ENCODE data around the gene LINC01488. TPM values are rescaled to one million over a fixed set of nuclear protein-coding genes. Genes with fewer than 3 reads are reported as not detected.

The LINC01488 gene
- total RNA-seq, 1 experiment from 2014 or later = not detected

DNA sequence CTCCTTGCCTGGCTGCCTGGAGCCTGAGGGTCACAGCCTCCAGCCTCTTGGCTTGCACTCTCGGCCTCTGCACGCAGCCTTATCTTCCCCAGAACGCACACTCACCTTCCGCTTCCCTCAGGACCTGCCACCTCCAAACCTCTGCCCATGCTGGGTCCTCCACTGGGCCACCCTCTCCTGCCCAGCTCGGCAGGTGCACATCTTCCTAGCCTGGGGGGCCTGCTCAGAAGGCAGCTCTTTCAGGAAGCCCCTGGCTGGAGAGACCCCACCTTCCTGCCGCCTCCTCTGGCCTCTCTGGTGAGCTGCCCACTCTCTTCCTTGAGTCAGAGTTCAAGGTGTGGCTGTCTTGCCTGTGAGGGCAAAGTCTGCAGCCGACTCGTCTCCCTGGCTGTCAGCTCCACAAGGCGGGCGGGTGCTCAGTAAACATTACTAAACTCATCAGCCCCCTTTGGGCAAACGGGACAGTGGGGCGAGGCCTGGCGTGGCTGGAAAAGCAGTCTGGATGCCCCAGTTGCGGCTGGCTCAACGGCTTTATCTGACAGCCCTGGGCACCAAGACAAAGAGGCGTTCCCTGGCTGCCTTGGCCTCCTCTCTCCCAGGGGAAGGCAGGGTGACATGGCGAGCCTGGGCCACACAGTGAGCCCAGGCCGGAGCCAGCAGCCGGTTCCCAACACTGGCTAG, 1.7 kb upstream of the LINC01488 start:
- DNase-seq (ENCODE audit: low spot score) = no peak

DNA sequence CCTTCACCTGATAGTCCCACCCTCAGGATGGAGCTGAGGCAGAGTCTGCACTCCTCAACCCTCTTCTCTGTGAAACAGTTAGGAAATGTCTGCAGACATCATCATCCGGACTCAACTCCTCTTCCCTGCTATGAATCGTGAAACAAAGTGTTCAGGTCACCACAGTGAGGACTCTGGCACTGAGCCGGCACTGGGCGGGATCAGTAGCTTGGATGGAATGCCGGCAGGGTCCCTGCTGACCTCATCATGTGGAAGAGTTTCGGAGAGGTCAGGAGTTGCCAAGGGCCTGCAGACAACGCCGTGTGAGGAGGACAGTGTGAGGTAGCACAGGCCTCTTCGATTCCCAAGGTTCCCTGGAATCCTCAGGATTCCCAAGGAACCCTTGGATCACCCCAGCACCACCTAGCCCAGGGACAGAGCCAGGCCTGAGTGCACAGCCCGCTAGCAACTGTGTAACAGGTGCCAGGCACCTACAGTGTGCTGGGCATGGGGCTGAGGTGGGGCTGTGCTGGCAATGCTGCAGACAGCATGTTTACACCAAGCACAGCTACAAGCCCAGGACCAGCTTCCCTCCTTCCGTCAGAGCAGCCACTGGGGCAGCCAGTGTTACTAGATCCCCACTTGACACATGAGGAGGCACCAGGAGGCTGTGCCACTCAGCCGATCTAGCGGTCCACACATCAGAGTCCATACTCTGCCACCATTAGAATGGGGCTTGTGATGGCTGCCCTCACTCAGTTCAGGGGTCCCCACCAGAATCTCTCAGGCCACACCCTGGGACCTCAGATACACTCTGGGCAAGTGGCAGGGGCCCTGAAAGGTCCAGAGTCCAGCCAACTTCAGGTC, 693 bp upstream of the LINC01488 start:
- DNase-seq (ENCODE audit: low spot score) = no peak

DNA sequence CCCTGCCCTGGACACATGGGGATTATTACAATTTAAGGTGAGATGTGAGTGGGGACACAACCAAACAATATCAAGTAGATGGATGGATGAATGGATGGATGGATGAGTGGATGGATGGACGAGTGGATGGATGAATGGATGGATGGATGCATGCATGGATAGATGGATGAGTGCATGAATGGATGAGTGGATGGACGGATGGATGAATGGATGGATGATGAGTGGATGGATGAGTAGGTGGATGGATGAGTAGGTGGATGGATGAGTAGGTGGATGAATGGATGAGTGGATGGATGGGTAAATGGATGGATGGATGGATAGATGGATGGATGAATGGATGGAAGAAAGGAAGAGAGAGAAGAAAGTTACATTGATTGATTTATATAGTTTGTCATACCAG, 859 bp downstream of the LINC01488 start:
- no peak for DNase-seq (ENCODE audit: low spot score)

DNA sequence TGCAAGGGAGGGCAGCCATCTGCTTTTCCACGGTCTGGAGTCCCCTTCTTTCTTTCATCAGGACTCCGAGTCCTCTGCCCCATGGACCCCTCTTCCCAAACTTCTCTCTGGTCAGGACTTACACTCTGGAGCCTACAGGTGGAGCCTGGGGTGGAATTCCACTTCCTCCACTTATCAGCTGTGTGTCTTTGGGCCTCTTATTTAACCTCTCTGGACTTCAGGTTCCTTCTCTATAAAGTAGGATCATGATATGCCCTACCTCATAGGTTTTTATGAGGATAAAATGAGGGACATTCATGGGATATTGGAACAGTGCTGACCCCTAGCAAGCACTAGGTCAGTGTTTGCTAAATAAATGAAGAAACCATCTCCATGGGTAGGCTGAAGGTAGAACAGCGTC, 1.7 kb downstream of the LINC01488 start:
- no peak for DNase-seq (ENCODE audit: low spot score)

DNA sequence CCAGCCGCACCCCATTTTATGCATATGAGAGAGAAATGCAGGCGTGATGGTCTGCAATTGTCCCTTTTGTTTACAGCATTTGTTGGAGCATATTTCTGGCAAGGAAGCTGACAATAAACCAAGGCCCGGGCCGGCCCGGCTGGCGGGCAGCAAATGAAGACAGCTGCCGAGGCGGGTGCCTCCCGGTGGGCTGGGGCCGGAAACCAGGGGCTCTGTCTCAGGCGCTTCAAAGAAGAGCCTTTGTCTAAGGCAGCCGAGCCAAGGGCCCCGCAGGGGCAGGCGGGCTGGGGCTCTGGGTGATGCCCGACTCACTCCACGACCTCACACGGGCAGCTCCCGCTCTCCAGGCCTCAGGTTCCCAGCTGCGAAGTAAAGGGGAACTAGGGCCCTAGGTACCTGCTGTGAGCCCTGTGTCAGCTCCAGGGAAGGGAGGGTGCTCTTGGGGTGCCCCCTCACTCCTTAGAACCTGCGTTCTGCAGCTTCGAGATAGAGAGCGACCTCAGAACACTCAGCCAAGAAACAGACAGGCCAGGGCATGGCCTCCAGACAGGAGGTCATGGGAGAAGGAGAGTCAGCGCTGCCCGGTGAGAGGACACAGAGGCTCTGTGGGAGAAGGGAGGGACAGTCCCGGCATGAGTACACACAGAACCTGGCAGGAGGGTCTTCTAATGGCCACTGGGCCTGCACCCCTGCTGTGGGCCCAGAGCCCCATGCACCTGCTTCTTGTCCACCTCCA, 2.4 kb downstream of the LINC01488 start:
- DNase-seq (ENCODE audit: low spot score) = no peak

DNA sequence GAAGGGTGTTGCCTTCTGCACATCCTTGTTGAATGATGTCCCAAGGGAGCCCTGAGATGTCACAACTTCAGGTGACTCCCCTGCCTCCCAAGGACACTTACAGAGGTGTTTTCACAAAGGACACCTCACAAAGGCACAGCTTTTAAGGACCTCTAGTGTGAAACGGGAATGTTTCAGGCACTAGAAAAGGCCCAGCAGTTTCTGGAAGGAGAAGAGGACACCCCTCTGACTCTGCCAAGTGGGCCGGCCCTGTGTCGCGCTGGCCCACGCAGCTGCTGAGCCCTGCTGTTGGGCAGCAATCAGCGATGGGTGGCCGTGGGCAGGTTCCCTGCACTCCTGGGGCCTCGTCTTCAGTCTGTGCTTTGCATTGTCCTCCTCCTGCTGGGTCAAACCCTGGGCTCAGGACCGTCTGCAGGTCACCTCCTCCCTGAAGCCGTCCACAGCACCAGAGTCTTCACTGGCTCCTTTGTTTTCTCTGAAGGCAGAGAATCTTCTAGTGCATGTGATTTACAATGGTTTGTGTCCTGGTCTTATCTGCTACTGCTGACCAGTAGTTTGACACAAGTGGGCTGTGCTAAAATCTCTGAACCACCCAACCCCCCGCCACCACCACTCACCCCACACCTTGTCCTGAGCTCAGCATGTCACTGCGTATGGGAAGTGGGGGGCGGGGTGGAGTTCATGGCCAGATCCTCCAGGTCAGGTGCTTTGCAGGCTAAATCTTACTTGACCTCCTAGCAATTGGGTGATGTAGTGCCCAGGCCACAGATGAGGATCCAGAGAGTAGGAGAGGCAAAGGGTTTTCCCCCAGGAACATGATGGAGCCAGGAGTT, 3.2 kb downstream of the LINC01488 start:
- no peak for DNase-seq (ENCODE audit: low spot score)

DNA sequence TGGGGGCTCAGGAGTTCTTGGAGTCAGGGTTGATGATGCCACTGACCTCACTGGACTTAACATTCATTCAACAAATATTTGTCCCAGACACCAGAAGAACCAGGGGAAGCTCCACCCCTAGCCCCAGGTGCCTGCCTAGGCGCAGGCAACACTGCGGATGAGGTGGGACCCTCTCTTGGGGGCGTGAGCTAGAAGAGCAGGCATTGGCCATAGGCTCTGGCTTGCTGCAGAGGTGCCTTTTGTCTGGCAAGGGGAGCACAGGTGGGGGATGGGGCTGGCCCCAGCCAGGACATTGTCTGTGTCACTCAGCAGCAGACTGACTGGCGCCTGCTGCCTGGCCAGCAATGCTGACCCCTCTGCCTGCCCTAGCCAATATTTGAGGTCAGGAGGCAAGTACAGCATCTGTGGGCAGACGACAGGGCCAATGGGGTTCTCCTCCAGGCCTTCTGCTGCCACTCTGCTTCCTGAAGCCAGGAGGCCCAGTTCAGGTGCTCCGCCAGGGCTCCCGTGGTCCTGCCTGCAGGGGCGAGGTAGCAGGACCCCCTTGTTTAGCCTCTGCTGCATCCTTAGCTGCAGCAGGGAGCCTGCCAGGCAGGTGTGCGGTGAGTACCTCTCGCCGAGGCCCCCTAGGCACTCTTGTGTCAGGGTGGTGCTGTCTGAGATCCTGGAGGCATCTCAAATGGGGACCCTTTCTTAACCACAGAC, 4.0 kb downstream of the LINC01488 start:
- no peak for DNase-seq (ENCODE audit: low spot score)

DNA sequence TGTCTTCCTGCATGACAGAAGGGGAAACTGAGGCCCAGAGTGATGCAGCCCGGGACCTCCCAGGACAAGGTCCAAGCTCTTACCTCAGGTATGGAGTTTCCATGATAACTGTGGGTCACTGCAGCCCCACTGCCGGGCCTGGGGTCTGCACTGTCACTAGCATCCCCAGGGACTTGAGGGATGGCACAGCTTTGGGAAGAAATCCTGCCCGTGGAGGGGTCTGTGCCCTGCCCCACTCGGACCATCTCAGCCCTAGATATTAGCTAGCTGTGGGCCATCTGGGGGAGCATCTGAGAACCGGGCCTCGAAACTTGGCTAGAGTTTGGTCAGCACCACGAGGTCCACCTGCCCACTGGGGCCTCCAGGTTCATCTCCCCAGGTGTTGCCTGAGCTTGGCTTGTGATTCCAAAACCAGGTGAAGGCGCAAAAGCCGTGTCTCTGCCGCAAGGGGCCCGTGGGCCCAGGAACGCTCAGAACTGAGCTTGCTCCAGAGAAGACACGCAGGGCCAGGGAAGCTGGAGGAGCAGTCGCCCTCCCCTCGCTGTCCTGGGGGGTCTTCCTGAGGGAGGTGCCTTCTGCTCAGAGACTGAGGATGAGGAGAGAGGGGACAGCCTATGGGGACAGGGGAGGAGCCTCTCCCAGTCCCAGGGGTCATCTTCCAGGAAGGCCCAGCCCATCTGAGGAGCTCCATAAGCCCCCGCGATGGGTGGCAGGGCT, 4.8 kb downstream of the LINC01488 start:
- DNase-seq (ENCODE audit: low spot score) = no peak

DNA sequence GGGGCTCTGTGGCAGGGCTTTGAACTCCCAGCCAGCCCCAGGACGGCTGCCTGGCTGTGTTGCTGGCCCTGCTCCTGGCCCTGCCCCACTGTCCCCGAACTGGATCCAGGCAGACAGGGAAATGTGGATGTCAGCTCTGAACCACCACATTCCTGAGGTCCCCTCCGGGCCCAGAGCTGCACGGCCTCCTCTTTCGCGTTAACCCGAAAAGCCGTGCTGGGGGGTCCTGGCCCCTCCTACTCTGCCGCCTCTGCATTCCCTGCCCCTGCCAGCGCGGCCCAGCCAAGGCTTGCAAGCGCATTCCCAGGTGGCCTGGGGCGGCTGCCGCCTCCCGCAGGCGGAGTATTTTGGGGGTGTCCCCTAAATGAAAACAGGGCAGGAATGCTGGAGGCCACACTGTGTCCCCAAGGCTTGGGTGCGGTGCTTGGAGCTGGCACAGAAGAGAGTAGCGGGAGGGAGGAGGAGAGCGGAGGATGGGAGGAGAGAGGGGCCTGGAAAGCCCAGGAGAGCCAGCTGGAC, 5.4 kb downstream of the LINC01488 start:
- no peak for DNase-seq (ENCODE audit: low spot score)

DNA sequence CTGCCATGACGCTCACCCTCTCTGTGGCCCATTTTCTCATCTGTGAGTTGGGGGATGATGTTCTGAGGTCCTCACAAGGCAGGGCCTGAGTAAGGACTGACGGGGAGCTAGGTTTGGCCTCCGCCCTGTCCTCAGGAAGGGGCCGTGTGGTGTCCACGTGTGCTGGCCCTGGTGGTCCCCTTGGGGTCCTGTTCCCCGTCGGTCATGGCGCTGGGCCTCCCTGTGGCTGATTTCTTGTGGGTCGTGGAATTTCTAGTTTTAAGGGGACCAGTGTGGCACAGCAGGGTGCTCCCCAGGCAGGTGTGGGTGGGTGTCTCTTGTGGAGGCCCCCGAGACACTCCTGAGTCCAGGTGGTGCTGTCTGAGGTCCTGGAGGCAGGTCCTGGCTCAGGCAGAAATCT, 5.9 kb downstream of the LINC01488 start:
- DNase-seq (ENCODE audit: low spot score) = no peak

DNA sequence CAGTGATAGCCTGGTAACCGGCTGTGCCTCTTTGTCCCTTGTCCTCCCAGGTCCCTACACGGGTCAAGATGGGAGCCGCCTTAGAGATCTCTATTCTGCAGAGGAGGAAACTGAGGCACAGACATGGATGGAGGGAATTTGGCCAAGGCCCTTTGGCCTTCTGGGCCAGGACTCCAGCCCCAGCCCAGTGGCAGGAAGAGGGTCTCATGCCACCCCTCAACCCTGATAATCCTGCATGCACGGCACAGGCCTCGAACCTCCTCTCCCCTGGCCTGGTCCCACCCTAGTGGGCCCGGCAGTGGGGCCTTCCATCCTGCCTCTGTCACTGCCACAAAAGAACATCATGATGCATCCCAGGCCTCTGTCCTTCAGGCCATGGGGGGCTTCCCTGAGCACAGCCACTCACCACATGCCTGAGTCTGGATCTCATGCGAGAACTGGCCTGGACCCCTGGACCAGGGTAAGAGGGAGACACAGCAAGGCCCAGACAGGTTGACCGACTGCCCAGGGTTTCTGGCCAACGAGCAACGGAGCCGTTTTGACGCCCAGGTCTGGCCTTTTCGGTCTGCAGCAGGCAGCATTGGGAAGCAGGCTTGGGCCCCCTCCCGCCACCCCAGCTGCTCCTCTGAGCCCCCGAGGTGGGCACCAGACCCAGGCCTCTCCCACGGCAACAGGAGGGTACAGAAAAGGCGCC, 6.5 kb downstream of the LINC01488 start:
- DNase-seq (ENCODE audit: low spot score) = no peak

DNA sequence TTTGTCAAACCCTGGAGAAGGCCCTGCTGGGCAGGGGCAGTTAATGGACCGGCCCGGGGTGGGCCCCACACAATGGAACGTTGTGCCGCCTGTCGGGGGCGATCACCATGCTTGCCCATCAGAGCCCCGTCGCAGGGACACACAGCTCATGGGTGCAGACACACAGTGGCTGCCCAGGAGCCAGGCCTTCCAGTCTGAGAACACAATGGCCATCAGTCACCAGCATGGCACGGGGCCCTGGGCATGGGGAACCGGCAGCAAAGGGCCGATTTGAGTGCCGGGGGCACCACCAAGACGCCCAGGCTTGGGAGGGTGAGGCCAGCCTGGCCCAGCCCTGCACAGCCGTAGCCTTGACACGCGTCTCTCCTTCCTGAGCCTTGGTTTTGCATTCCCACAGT, 7.1 kb downstream of the LINC01488 start:
- DNase-seq (ENCODE audit: low spot score) = no peak

DNA sequence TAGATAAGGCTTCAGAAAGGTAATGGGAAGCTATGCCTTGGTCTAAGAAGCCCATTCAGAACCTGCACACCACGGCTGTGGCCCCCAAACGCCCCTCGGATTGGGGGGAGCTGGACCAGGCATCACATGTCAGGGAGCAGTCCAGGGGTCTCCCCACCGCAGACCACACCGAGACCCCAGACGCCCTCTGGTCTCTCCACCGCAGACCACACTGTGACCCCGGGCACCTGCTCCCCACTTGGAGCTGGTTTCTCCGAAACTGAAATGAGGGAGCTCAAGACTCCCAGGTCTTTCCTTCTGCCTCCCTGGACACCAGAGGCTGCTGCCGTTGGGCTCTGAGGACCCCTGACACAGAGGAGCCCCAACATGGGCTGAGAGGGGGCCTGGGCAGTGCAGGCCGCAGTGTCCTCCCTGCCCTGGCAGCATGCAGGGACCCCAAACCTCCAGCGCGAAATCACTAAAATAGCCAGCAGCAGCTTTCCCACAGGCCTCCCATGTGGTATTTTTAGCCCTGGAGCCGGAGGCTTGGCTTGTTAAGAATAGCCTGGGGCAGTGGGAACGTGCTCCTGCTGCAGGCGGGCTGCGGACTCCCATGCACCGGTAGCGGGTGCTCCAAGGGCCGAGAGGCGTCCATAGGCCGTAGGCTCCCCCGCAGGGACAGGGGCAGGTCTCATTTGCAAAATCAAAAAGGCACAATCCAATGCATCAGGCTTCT, 7.7 kb downstream of the LINC01488 start:
- no peak for DNase-seq (ENCODE audit: low spot score)

DNA sequence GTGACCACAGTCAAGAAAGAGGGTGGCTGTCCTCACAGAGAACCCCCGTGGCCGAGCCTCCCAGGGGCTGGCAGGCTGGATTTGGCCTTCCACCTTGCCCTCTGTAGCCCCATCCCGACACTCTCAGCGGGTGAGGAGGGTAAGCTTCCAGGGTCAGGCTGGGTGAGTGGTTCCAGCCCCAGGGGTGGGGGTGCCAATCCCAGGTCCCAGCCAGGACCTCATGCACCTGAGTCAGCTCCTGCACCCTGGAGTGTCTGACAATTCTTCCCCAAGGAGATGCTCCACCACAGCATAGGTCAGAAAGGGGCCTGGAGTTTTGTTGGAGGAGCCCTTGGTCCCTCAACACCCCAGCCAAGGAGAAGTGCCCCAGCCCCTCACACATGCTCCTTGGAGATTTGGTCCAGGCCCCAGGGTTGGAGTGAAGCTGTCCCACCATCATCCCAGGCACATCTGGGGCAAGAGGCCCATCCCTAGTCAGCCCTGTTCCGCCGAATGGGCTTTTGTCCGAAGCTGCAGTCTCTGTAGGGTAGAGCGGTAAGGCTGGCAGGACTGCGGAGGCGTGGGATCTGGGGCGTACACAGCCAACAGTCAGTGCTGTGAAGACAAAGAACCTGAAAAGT, 8.4 kb downstream of the LINC01488 start:
- DNase-seq (ENCODE audit: low spot score) = no peak

DNA sequence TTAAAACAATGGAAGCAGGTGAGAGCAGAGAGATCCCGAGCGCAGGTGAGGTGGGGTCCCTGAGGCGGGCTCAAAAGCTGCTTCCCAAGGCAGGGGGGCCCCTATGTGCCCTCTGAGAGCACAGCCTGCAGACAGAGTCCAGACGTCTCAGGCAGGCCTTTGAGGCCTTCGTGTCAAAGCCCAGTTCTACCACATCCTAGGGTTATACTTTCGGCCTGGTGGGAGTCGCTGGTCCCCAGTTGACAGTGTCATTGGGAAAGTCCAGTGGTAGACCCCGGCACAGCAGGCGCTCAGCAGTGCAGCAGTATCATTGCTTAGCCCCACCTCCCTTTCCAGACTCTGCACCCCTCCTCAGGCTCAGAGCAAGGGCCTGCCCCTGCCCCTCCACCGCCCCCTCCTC, 9.1 kb downstream of the LINC01488 start:
- no peak for DNase-seq (ENCODE audit: low spot score)

DNA sequence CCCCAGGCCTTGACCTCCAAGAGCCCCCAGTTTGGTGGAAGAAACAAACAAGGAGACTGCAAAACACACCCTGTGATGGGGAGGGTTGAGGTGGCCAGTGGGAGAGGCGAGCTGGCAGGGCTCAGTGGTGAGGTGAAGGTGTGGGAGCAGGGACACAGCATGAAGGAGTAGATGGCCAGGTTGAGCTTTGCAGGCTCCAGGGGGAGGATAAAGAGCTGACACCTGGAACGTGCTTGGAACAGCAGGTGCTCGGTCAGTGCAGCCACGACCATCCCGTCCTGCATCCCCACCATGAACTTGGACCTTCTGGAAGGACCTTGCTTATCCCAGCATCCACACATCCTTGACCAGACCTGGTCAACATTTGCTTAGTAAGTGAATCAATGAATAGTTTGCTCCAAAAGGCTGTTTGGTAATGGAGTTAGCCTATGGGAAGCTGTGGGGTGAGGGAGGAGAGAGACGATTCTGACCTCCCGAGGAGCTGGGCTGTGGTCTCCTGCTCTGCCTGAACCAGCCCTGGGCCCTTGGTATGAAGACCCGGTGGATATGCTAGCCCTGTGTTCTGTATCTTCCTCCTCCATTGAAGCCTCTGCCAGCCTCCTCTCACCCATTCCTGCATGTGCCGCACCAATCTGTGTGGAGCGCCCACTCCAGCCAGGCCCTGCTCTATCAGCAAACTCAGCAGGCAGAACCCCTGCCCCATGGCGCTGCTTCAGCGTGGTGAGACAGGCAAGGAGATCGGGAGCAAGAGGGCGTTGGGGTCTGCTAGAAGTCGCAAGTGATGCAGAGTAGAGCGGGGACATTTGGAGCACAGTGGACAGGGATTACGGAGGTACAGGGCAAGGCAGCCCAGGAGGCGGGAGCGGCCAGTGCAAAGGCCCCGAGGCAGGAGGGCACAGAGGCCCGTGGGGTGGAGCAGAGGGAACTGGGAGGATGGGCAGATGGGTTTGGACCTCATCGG, 9.9 kb downstream of the LINC01488 start:
- no peak for DNase-seq (ENCODE audit: low spot score)

All from A172 (cell line).